Subcutaneous adipose tissue (tissue), 4 donors: ENCODE results near the gene CEP135. TPM values are rescaled to one million over a fixed set of nuclear protein-coding genes. Genes with fewer than 3 reads are reported as not detected.

Source experiments
- total RNA-seq, 4 donors: library from RNA; depleted of rRNA; stranded (reverse); fragments of >200 nt; gene quantifications; one replicate each; pipeline ENCODE4 v1.1.0, GENCODE V29; 2016
- TF ChIP-seq, protein P1 (sequence below): fragments of 450-650 bp; IDR thresholded peaks from one replicate; pipeline ENCODE4 v1.5.1; 2016; ENCODE audit warnings: low read depth, mild to moderate bottlenecking, control low read depth, antibody characterized with exemption, moderate library complexity

The CEP135 gene
- total RNA-seq, 4 donors from 2014 or later = 5.1 to 11.1 (median 7.4) TPM

GRCh38 chr4:55959655-55960054, 10.9 kb downstream of the CEP135 start:
- TF ChIP-seq, protein P1, sequence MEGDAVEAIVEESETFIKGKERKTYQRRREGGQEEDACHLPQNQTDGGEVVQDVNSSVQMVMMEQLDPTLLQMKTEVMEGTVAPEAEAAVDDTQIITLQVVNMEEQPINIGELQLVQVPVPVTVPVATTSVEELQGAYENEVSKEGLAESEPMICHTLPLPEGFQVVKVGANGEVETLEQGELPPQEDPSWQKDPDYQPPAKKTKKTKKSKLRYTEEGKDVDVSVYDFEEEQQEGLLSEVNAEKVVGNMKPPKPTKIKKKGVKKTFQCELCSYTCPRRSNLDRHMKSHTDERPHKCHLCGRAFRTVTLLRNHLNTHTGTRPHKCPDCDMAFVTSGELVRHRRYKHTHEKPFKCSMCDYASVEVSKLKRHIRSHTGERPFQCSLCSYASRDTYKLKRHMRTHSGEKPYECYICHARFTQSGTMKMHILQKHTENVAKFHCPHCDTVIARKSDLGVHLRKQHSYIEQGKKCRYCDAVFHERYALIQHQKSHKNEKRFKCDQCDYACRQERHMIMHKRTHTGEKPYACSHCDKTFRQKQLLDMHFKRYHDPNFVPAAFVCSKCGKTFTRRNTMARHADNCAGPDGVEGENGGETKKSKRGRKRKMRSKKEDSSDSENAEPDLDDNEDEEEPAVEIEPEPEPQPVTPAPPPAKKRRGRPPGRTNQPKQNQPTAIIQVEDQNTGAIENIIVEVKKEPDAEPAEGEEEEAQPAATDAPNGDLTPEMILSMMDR = no peak

GRCh38 chr4:55964046-55964445, 15.3 kb downstream of the CEP135 start:
- TF ChIP-seq, protein P1 = no peak

DNA sequence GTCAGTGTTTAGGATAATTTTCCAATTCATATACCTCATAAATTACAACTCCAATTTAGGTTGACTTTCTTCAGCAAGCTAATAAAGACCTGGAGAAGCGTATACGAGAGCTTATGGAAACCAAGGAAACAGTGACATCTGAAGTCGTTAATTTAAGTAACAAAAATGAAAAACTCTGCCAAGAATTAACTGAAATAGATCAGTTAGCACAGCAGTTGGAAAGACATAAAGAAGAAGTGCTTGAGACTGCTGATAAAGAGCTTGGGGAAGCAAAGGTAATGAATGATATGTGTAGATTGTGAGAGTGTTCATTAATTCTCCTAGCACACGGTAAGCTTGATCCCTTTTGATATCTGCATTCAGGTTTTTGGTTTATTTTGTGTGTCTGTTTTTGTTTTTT, 16.8 kb downstream of the CEP135 start:
- TF ChIP-seq, protein P1 = no peak

- TF ChIP-seq, protein P1 = no peak
Observed at GRCh38 chr4:55967376-55967775, 18.6 kb downstream of the CEP135 start.

GRCh38 chr4:55973650-55974049, 24.9 kb downstream of the CEP135 start:
- TF ChIP-seq, protein P1 = no peak

DNA sequence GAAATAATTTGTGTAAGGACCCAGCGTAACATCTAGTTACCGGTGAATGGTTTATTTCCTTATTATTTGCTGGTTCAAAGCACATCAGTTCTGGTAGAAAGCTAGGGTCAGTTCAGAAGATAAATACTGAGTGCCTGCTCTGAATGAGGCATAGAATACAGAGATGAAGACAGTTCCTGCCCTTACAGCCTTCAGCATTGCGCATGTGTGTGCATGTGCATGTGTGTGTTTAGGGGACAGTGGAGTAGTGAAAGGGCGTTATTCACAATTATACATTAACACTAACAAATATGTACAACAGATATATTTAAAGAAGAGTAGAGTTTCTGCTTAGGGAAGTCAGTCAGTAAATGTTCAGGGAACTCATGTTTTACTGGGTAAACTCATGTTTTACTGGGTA, 29.1 kb downstream of the CEP135 start:
- TF ChIP-seq, protein P1 = no peak

DNA sequence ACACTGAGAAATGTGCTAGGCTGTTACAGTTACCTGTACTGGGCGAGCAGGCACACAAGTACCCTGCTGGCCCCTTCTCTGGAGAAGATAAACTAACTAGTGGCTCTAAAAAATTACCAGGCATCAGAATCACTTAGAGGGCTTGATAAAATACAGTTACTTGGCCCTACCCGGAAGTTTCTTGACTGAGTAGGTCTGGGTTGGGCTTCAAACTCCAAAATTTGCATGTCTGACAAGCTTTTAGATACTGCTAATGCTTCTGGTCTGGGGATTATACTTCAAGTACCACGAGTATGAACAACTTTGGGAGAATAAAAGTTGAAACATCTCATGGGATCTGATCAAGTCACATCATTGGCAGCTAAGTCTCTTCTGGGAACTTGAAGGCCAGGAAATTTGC, 30.8 kb downstream of the CEP135 start:
- TF ChIP-seq, protein P1 = no peak
